Neutrophil (primary cell): ENCODE measurements around the gene SYT3.
"Not testable (repeated sequence)": the region's sequence is repeated elsewhere in the genome, so short reads cannot be mapped to it uniquely, and the experiment has no call there.

Source experiments
- H3K27ac ChIP-seq: fragments of 200-600 bp; sonication (generic); 2 replicates; pipeline ENCODE4 v1.5.1; 2016; ENCODE audit warnings: mild to moderate bottlenecking, moderate library complexity
- H3K27me3 ChIP-seq: fragments of 200-600 bp; sonication (generic); 2 replicates; pipeline ENCODE4 v1.6.0; 2016; ENCODE audit warnings: mild to moderate bottlenecking
- H3K36me3 ChIP-seq: fragments of 200-600 bp; sonication (generic); 2 replicates; pipeline ENCODE4 v1.5.1; 2017
- H3K4me1 ChIP-seq, 2 experiments: fragments of 200-600 bp in 1 of 2; sonication (generic) in 1 of 2; 1 replicate in 1 of 2; 2 replicates in 1 of 2; pipeline versions ENCODE4 v1.5.1 to v1.6.1; 2013 to 2016; ENCODE audit warnings: low read depth in 1 of 2, low read length in 1 of 2, mild to moderate bottlenecking in 1 of 2, moderate library complexity in 1 of 2; ENCODE audit not compliant: control insufficient read depth in 1 of 2, insufficient read depth in 1 of 2
- H3K4me3 ChIP-seq, 2 experiments: fragments of 200-600 bp in 1 of 2; sonication (generic) in 1 of 2; 1 replicate in 1 of 2; 2 replicates in 1 of 2; pipeline ENCODE4 v1.5.1; 2013 to 2016; ENCODE audit warnings: low read depth in 1 of 2, low read length in 1 of 2, mild to moderate bottlenecking in 1 of 2, moderate library complexity in 1 of 2
- H3K9me3 ChIP-seq: fragments of 200-600 bp; sonication (generic); 2 replicates; pipeline ENCODE4 v1.5.1; 2016
- CTCF ChIP-seq: fragments of 200-600 bp; sonication (generic); IDR thresholded peaks from 2 replicates; pipeline ENCODE4 v1.5.1; 2016; ENCODE audit warnings: antibody characterized with exemption

Gene SYT3

DNA sequence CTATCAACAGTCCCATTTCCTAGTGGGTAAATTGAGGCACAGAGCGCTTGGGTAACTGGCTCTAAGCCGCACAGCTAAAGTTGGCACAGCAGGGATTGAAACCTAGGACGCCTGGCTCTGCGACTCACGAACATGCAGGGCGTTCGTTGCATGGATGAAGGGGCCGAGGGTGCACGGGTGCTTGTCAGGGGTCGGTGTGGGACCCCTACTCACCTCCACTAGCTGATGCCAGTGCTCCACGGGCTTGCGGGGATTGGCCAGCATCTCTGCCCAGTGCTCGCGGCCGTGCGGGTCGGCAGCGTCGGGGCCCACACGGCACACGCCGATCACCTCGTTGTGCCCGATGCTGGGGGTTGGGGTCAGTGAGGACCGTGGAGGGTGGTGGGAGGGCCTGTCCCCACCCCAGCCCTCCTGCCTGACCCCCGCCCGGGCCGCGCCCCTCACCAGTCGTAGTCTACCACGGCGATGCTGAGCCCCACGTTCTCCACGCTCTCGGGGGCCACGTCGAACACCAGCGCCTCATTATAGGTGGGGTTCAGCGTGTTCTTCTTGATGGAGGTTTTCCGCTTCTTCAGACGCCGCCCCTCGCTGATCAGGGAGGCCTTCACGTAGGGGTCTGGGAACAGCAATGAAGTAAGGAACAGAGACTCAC is 14.6 kb downstream of the SYT3 start:
- no peak overlapping the region for H3K27ac ChIP-seq
- no peak for TF ChIP-seq CTCF
- no peaks in the 10 kb centered on the region for H3K36me3 ChIP-seq
- no peaks in the 10 kb centered on the region for H3K4me1 ChIP-seq
- no peak overlapping the region for H3K4me3 ChIP-seq
- no peaks in the 10 kb centered on the region for H3K27me3 ChIP-seq
- no peaks in the 10 kb centered on the region for H3K9me3 ChIP-seq

DNA sequence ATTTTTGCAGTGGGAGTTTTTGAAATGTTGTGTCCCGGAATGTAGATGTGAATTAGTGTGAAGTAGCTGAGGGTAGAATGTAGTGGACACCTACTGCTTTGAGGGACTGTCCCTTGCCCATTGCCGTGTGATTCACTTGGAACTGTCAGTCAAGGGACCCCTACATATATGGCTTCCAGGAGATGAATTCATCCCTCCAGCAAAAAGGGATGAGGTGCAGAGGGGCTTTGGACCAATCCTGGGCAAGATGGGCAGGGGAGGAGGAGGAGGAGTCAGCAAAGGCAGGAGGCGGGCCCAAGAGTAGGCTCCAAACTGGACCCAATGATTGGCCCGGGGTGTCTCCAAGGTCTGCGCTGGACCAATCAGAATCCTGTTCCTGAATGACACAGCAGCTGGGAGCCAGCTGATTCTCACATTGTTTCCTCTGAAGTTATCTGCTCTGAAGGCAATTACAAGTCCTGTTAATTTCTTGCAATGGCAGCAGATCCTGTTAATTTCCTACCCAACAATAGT is 19.2 kb downstream of the SYT3 start:
- H3K4me1 ChIP-seq, H3K9me3 ChIP-seq, H3K4me3 ChIP-seq, H3K36me3 ChIP-seq, H3K27me3 ChIP-seq, H3K27ac ChIP-seq: not testable (repeated sequence)

DNA sequence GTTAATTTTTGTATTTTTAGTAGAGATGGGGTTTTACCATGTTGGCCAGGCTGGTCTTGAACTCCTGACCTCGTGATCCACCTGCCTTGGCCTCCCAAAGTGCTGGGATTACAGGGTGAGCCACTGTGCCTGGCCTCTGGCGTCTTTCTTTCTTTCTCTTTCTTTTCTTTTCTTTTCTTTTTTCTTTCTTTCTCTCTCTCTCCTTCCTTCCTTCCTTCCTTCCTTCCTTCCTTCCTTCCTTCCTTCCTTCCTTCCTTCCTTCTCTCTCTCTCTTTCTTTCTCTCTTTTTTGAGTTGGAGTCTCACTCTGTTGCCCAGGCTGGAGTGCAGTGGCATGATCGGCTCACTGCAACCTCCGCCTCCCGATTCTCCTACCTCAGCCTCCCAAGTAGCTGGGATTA is 20.5 kb downstream of the SYT3 start:
- not testable (repeated sequence) for H3K4me3 ChIP-seq, H3K9me3 ChIP-seq, H3K27me3 ChIP-seq

DNA sequence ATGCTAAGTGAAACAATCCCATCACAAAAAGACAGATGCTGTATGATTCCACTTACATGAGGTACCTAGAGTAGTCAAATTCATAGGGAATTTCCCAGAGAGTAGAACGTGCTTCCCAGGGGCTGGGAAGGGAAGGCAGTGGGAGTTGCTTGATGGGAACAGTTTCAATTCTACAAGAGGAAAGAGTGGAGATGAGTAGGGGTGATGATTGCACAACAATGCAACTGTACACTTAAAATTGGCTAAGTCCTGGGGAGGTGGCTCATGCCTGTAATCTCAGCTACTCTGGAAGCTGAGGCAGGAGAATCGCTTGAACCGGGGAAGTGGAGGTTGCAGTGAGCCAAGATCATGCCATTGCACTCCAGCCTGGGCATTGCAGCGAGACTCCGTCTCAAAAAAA is 21.3 kb downstream of the SYT3 start:
- H3K27ac ChIP-seq, H3K36me3 ChIP-seq, H3K4me3 ChIP-seq, H3K9me3 ChIP-seq, H3K4me1 ChIP-seq, H3K27me3 ChIP-seq: not testable (repeated sequence)

More for the DNA sequence above, 20.5 kb downstream of the SYT3 start:
- H3K36me3 ChIP-seq, H3K4me1 ChIP-seq, H3K27ac ChIP-seq: not testable (repeated sequence)

DNA sequence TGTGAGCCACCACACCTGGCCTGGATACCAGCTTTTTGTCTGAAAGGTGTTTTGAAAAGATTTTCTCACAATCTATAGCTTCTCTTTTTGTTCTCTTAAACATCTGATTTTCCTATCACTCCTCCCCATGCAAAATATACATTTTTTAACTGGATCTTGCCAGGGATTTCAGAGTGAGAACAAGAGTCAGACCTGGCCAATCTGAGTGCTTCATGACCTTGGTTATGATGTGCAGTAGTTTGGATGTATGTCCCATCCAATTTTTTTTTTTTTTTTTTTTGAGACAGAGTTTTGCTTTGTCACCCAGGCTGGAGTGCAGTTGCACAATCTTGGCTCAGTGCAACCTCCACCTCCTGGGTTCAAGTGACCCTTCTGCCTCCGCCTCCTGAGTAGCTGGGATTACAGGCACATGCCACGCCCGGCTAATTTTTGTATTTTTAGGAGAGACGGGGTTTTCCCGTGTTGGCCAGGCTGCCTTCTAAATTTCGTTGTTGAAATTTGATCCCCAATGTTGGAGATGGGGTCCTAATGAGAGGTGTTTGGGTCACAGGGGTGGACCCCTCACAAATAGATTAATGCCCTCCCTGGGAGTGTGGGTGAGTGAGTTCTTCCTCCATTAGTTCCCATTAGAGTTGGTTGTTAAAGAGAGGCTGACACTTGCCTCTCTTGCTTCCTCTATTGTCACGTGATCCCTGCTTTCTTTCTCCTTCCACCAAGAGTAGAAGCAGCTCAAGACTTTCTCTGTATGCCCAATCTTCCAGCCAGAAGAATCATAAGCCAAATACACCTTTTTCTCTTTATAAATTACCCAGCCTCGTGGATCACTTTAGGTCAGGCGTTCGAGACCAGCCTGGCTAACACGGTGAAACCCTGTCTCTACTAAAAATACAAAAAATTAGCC is 26.9 kb downstream of the SYT3 start:
- H3K9me3 ChIP-seq, H3K4me1 ChIP-seq, H3K4me3 ChIP-seq, H3K36me3 ChIP-seq, H3K27ac ChIP-seq: not testable (repeated sequence)
- peaks cover 12% of the 10 kb centered on the region for H3K27me3 ChIP-seq

GRCh38 chr19:50607874-50608785 is 31.6 kb downstream of the SYT3 start:
- no peaks in the 10 kb centered on the region for H3K9me3 ChIP-seq
- TF ChIP-seq CTCF: no peak
- H3K27ac ChIP-seq: no peak overlapping the region
- no peaks in the 10 kb centered on the region for H3K4me1 ChIP-seq
- H3K27me3 ChIP-seq: peaks cover 33% of the 10 kb centered on the region
- H3K36me3 ChIP-seq: no peaks in the 10 kb centered on the region
- H3K4me3 ChIP-seq: no peak overlapping the region

DNA sequence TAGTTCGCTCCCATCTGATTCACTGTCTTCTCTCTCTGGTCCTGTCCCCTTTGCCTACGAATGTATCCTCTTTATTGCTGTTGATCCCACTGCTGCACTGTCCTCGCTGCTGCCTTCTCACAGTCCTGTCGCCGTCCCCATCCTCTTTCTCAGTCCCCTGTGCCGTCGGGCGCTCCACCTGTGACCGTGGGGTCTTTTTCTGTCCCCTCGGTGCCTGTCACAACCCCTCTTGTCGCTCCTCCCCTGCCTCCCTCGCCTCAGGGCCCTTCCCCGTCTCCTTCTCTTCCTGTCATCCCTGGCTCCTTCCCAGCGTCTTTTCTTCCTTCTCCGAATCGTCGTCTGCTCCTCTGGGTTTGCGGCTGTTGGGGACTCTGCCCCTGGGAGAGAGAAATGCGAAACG is 32.3 kb downstream of the SYT3 start:
- TF ChIP-seq CTCF: no peak
- H3K4me3 ChIP-seq: no peak overlapping the region
- H3K27me3 ChIP-seq: peaks cover 39% of the 10 kb centered on the region
- H3K36me3 ChIP-seq: no peaks in the 10 kb centered on the region
- H3K9me3 ChIP-seq: no peaks in the 10 kb centered on the region
- H3K4me1 ChIP-seq: no peaks in the 10 kb centered on the region
- no peak overlapping the region for H3K27ac ChIP-seq

GRCh38 chr19:50606059-50606836 is 33.4 kb downstream of the SYT3 start:
- not testable (repeated sequence) for H3K9me3 ChIP-seq, H3K4me3 ChIP-seq, H3K4me1 ChIP-seq, H3K36me3 ChIP-seq, H3K27ac ChIP-seq
- H3K27me3 ChIP-seq: peaks cover 51% of the 10 kb centered on the region

DNA sequence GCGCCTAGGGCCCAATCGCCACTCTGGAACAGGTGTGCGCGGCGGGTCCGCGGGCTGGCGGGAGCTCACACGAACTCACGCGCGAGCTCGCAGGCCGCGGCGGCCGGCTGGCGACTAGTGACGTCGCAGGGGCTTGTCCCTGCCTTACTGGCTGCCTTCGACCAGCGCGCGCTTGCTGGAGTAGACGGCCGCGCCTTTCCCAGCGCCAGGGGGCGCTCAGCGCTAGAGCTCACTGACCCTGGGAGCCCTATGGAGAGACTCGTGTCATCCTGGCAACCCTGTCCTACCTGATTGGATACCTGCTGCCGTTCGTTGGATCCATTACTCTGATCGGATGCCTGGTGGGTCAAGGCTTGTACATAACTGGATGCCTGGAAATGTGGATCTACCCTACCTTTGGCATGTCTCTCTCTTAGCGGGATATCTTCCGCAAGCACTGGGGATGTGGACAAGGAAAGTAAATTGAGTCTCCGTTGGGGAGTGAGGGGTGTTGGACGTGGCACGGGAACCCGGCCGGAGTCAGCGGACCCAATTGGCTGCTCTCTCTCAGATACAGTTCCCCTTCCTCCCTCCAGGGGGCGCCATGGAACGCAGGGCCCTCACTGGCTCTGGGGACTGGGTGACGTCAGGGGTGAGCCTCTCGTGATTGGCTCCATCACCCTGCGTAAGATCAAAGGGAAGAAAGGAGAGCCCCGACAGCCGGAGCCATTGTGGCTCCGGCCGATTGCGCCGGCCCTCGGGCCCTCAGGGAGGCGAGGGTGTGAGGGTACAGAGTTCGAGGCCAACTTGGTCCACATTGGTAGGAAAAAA is 35.2 kb downstream of the SYT3 start:
- peaks cover 59% of the 10 kb centered on the region for H3K27me3 ChIP-seq
- H3K9me3 ChIP-seq, H3K36me3 ChIP-seq, H3K27ac ChIP-seq, H3K4me1 ChIP-seq, H3K4me3 ChIP-seq: not testable (repeated sequence)
